HG03108 (cell line): ENCODE results near the gene PHYKPL.

Source experiments
- ATAC-seq: cut with Tn5 transposase; IDR thresholded peaks from one replicate; pipeline ENCODE4 v1.9.1; 2021; ENCODE audit warnings: moderate library complexity; ENCODE audit not compliant: unreplicated experiment

PHYKPL gene

GRCh38 chr5:178192787-178193186 lies 39.8 kb downstream of the PHYKPL start:
- ATAC-seq: no peak

DNA sequence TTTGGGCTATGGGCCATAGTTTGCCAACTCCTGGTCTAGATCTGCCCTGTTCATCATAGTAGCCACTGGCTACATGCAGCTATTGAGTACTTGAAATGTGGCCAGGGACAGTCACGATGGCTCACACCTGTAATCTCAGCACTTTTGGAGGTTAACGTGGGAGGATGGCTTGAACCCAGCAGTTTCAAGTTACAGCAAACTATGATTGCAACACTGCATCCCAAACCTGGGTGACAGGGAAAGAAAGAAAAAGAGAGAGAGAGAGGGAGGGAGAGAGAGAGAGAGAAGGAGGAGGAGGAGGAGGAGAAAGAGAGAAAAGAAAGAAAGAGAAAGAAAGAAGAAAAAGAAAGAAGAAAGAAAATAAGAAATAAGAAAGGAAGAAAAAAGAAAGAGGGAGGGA lies 40.4 kb downstream of the PHYKPL start:
- no peak for ATAC-seq

GRCh38 chr5:178191661-178192060 lies 40.9 kb downstream of the PHYKPL start:
- no peak for ATAC-seq

DNA sequence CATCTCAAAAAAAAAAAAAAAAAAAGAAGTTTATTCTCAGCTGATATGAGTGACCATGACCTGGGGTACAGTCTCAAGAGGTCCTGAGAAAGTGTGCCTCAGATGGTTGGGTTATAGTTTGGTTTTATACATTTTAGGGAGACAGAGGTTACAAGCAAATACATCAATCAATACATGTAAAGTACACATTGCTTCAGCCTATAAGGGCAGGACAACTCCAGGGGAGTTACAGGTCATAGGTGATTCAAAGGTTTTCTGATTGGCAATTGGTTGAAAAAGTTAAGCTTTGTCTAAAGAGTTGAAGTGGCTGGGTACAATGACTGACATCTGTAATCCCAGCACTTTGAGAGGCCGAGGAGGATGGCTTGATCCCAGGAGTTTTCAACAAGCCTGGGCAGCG lies 43.2 kb downstream of the PHYKPL start:
- no peak for ATAC-seq

DNA sequence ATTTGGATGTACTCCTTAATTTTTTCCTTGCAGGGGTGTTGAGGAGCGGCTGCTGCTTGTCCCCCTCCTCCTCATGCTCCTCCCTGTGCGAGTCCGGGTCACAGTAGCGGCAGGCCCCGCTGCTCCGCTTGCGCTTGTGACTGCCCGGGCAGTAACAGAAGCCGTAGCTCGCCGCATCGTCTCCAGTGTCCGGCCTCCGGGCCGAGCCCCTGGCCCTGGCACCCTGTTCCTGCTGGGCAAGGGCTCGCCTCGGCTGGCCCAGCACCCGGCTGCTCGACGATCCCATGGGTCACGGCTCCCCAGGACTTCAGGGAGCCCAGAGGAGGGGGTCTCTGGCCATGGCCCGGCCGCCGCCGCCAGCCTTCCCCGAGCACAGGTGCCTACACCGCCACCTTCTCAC lies 45.6 kb downstream of the PHYKPL start, which contains the start of gene GMCL2:
TSS of gene GMCL2 (minus strand) at position 358 of the 400 bp plus-strand sequence. CDS start at position 286, 72 bp downstream.
- no peak for ATAC-seq

DNA sequence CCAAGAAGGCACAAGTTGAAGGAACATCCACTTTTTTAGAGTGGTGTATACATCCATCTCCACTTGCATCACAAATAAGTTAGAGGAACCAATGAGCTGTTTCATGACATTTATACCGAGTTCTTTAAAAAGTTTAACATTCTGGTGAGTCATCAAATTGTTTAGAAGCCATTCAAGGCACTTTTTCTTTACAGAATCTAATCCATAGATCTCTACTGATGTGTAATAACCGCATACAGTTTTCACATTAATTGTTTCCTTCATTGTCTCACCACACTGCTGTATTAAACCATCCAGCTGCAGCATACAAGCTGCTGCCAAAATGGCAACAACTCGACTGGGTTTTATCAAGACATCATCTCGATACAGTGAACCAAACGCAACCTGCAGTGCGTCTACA lies 46.2 kb downstream of the PHYKPL start:
- no peak for ATAC-seq

- no peak for ATAC-seq
These were observed 50.3 kb downstream of the PHYKPL start for GRCh38 chr5:178182158-178182876.

DNA sequence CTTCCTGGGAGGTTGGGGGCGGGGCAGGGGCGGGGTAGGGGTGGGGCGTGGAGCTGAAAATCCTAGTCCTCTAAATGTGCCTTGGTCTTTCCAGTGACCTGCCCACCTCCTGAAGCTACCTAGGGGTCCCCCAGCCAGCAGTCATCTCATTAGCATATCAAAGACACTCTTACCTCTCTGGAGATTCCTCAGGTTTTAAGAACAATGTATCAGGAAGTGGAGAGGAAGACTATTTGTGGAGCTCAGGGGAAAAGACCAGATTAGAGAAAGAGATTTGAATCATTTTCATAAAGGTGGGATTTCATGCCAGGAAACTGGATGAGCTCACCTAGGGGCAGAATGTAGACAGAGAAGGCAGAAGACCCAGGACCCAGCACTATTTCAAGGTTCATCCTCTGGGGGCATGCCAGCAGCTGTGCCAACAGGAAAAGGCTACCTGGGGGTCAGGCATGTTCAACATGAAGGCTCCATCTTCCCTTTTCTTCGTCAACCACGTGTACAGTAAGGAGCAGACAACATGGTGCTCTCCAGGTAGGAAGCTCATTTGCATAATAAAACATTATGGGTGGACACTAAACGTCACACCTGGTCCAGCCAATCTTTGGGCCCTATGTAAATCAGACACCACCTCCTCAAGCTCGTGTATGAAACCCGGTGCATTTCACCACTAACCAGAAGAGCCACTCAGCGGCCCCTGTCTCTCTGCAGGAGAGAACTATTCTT lies 52.3 kb downstream of the PHYKPL start:
- ATAC-seq: no peak

DNA sequence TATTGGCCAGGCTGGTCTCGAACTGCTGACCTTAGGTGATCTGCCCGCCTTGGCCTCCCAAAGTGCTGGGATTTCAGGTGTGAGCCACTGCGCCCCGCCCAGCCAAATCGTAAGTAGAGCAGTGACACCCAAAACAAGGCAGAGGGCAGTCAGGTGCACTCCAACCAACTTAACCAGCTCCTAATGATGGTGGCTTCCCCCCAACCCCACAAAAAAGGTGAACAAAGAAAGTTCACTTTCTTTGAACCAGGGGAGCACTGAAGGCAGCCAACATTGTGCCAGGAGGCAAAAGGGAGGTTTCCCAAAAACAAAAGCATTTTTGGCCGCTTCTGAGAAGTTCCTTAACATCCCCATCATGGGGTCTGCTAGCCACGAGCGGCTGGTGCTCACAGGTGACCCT lies 55.0 kb downstream of the PHYKPL start:
- no peak for ATAC-seq

DNA sequence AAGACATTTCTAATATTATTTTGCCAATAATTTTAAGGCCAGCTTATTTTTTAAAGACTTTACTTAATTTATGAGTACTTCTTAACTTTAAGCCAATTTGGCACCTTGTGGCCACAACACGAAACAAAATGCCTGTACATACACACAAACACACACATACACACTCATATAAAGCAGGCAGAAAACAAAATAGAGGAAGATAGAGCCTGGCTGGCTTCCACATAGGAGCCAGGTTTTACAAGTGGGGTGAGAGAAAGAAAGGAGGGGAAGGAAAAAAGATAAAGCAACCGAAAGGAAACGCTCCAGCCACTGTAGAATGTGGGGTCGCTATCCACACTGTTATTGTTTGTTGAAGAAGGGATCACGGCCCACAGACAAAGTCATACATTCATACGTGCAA lies 55.8 kb downstream of the PHYKPL start:
- no peak for ATAC-seq

DNA sequence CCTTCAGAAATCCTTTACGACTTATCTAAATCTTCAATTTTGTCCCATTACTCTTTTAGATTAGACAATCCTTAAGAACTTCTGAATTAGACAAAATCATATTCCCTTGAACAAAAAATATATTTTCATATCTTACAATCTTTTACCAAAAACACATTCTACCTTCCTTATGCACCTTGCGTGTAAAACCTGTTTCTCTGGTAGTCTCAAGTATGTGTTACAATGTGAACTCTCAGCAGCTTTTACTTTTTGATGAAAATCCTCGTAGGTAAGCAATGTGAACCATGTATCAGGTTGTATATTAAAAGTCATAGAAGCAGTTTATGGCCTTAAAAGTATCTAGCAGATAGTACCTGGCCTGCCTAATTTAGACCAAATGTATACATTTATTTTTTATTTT lies 58.1 kb downstream of the PHYKPL start:
- ATAC-seq: no peak

- ATAC-seq: no peak
These were observed 62.1 kb downstream of the PHYKPL start for GRCh38 chr5:178170455-178170854.

- ATAC-seq: no peak
These were observed 67.0 kb downstream of the PHYKPL start for GRCh38 chr5:178165581-178165980.

DNA sequence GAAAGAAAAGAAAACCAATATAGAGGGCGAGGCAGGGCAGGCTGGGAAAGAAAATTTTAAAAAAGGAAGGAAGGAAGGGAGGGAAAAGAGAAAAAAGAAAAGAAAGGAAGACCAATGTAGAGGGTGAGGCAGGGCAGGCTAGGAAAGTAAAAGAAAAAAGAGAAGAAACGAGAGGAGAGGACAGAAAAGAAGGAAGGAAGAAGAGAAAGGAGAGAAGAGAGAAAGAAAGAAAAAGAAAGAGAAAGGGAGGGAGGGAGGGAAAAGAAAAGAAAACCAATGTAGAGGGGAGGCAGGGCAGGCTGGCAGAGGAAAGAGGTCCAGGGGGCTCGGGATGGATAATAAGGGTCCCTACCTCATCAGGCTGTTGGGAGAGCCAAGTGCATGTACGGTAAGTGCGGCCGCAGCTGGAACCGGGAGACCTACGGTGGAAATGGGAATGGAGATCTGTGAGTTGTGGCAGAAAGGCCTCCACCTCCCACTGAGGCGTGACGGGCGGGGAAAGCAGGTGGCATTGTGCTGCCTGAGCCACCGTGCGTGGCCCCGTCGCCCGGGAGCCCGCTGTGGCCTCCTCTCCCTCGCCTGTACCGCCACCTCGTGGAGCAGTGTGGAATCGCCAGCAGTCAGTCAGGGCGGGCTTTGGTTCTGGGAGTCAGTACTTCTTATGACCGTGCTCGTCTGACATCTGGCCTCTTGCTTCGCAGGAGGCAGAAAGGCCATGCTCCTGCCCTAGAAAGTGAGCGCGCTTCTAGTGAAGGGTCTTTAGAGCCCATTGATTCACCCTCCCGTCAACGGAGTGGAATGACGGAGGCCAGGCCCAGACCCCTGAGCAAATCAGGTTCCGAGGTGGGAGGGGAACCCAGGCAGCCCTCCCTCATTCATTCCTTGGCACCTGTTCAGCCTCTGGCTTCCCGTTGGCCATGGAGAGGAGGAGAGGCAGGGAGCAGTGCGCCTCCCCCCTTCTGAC lies 68.5 kb downstream of the PHYKPL start:
- no peak for ATAC-seq

GRCh38 chr5:178162481-178162880 lies 70.1 kb downstream of the PHYKPL start:
- ATAC-seq: no peak

- no peak for ATAC-seq
These were observed 72.4 kb downstream of the PHYKPL start for GRCh38 chr5:178160176-178160575.
